GM21367 (cell line): ENCODE measurements around the gene C11orf87.

ENCODE experiments used
- ATAC-seq: cut with Tn5 transposase; IDR thresholded peaks from one replicate; pipeline ENCODE4 v1.9.1; 2021; ENCODE audit not compliant: unreplicated experiment

Gene C11orf87

GRCh38 chr11:109439684-109440083 lies 17.7 kb downstream of the C11orf87 start:
- no peak for ATAC-seq

GRCh38 chr11:109443052-109443451 lies 21.1 kb downstream of the C11orf87 start:
- no peak for ATAC-seq

- ATAC-seq: no peak
Measured at GRCh38 chr11:109454857-109455256, 32.9 kb downstream of the C11orf87 start.
